ENCODE measurements around the gene BRCA2. TPM values are rescaled to one million over a fixed set of nuclear protein-coding genes. Genes with fewer than 3 reads are reported as not detected.
"Not testable (repeated sequence)": the region's sequence is repeated elsewhere in the genome, so short reads cannot be mapped to it uniquely, and the experiment has no call there.

Gene BRCA2
- total RNA-seq, 2 donors from 2014 or later, result 0.66 to 1.0 TPM

GRCh38 chr13:32354040-32354439, 38.7 kb downstream of the BRCA2 start:
- WGBS, 2 donors, result 100% methylated on average over 1 of the region's 1 CpG
- no peak for TF ChIP-seq CTCF (IDR thresholded peaks at IDR 0.05)
- no peak for TF ChIP-seq POLR2A (IDR thresholded peaks at IDR 0.05)
- Histone ChIP-seq H3K9me3 (no peaks in the 10 kb centered on the region), H3K27ac (no peak overlapping the region), H3K27me3 (no peaks in the 10 kb centered on the region), H3K4me3 (no peak overlapping the region), H3K36me3 (replicated peaks in 1 of 2; ENCODE audit: insufficient read depth in 1 of 2, low read depth in 2 of 2) (no peaks in the 10 kb centered on the region), H3K4me1 (no peaks in the 10 kb centered on the region)
- DNase-seq (no peak), ATAC-seq (no peak)
- intact Hi-C loops (cut with DNase I), result no loop called here

- not testable (repeated sequence) for ATAC-seq
These were observed 40.6 kb downstream of the BRCA2 start for GRCh38 chr13:32355935-32356334.

GRCh38 chr13:32362574-32362973, 47.3 kb downstream of the BRCA2 start:
- Histone ChIP-seq H3K36me3 (replicated peaks in 1 of 2; ENCODE audit: insufficient read depth in 1 of 2, low read depth in 2 of 2) (no peaks in the 10 kb centered on the region), H3K27ac (no peak overlapping the region), H3K4me3 (no peak overlapping the region), H3K4me1 (no peaks in the 10 kb centered on the region), H3K9me3 (no peaks in the 10 kb centered on the region), H3K27me3 (no peaks in the 10 kb centered on the region)
- intact Hi-C loops (cut with DNase I), result no loop called here
- no peak for DNase-seq
- WGBS, 2 donors, result 81 to 93% methylated on average over 2 of the region's 2 CpGs
- ATAC-seq, result no peak
- TF ChIP-seq CTCF (IDR thresholded peaks at IDR 0.05) (no peak), POLR2A (IDR thresholded peaks at IDR 0.05) (no peak)

More at GRCh38 chr13:32355935-32356334, 40.6 kb downstream of the BRCA2 start:
- intact Hi-C loops (cut with DNase I); H3K9me3 ChIP-seq; H3K27ac ChIP-seq; DNase-seq; H3K4me1 ChIP-seq; H3K27me3 ChIP-seq; H3K36me3 ChIP-seq (replicated peaks in 1 of 2; ENCODE audit: insufficient read depth in 1 of 2, low read depth in 2 of 2); H3K4me3 ChIP-seq: not testable (repeated sequence)
- 96% methylated on average over 8 of the region's 8 CpGs for WGBS, 2 donors

GRCh38 chr13:32370805-32371204, 55.5 kb downstream of the BRCA2 start:
- no peaks in the 10 kb centered on the region for H3K4me1 ChIP-seq
- H3K27me3 ChIP-seq, result no peaks in the 10 kb centered on the region
- no peaks in the 10 kb centered on the region for H3K9me3 ChIP-seq
- intact Hi-C loops (cut with DNase I), result no loop called here
- no peaks in the 10 kb centered on the region for H3K36me3 ChIP-seq (replicated peaks in 1 of 2; ENCODE audit: insufficient read depth in 1 of 2, low read depth in 2 of 2)
- TF ChIP-seq POLR2A (IDR thresholded peaks at IDR 0.05) (no peak), CTCF (IDR thresholded peaks at IDR 0.05) (no peak)
- ATAC-seq, result no peak
- H3K27ac ChIP-seq, result no peak overlapping the region
- 98 to 100% methylated on average over 2 of the region's 2 CpGs for WGBS, 2 donors
- H3K4me3 ChIP-seq, result no peak overlapping the region
- DNase-seq, result no peak

- intact Hi-C loops (cut with DNase I), result no loop called here
- H3K4me1 ChIP-seq, result no peaks in the 10 kb centered on the region
- H3K4me3 ChIP-seq, result no peak overlapping the region
- TF ChIP-seq CTCF (IDR thresholded peaks at IDR 0.05), result no peak
- no peak for TF ChIP-seq POLR2A (IDR thresholded peaks at IDR 0.05)
- DNase-seq, result no peak
- no peaks in the 10 kb centered on the region for H3K27me3 ChIP-seq
- H3K36me3 ChIP-seq (replicated peaks in 1 of 2; ENCODE audit: insufficient read depth in 1 of 2, low read depth in 2 of 2), result no peaks in the 10 kb centered on the region
- no peaks in the 10 kb centered on the region for H3K9me3 ChIP-seq
- ATAC-seq, result no peak
- H3K27ac ChIP-seq, result no peak overlapping the region
- WGBS, 2 donors, result 81 to 90% methylated on average over 13 of the region's 13 CpGs
These were observed 61.5 kb downstream of the BRCA2 start for GRCh38 chr13:32376642-32377415.

Data from body of pancreas (tissue), 4 donors.